NCI-H1417 treated with DMSO at 0.1 percent for 48 hours (cell line): Measurements from ENCODE around the gene GRIN2C.

Experiments used
- DNase-seq: peaks from one replicate; lab custom pipeline; 2025; lab: John Stamatoyannopoulos, UW

Gene GRIN2C

DNA sequence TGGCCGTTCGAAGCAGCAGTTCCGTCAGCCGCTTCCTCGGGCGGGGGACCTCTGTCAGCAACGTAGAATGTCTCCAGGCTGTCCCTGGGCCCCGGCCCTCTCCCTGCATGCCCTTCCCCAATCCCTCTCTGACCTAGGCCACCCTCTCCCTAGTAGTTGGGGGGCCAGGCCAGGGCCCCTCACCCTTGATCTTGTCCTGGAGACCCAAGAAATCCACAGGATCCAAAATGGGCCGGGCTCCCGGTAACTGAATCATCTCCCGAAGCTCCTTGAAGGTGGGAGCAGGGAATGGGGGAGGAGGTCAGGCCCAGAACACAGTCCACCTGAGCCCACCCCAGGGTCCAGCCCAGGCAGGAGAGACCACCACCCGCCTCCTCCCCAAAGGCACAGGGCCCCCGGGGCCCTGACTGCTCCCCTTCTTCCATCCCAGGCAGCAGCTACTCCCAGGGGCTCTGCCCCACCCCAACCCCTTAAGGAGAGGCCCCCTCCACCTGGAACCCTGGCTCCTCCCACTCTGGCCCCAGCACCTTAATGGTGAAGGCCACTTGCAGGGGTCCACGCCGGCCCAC lies 4.7 kb upstream of the GRIN2C start:
- no peak for DNase-seq

DNA sequence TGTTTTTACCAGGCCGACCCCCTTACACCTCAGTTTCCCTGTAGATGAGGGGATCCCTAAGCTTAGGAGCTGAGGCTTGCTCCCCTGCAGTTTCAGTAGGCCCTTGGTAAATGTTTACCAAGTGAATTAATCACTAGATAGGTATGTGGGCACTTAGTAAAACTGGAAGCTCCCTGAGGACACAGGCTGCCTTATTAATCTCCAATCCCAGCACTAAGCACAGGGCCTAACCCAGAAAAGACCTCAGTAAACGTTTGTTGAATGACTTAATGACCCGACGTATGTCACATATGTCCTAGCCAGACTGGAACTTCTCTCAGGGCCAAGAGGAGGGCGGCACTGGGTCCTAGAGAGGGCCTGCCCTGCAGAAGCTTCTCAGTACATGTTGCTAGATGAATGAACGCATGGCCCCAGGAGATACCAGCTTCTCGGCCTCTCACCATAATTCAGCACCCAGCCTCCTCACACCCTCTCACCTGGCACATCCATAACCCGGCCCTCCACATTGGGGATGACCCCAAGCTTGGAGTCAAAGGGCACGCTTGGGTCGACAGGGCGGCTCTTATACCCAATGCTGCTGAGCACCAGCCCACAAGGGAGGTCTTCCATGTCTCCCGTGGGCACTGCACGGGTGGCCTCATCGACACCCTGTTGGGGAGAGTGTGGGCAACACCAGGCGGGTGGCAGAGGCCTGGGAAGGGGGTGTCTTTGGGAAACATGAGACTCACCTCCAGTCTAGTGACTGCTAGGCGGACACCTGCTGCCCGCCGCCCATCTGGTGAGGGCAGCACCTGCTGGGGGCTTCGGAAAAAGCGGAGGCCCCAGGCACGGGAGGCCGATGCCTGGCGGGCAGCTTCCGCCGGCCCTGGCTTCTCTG lies 4.0 kb upstream of the GRIN2C start:
- DNase-seq = no peak

DNA sequence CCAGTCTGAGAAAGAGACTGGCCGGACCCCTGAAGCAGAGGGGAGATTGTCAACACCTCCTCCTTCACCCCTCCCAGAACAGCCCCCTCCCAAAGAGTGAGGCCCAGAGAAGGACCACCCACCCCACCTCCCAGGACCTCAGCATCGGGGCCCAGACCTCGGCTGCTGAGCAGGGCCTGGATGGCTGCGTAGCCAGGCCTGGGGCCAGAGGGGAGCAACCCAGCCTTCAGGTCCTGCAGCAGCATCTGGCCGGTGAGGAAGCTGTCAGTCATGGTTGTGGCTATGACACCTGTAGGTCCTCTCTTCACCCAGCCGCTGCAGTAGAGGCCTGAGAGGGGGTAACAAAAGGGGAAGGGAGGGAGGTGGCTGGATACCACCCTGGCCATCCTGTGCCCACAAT lies 3.2 kb upstream of the GRIN2C start:
- DNase-seq = no peak

DNA sequence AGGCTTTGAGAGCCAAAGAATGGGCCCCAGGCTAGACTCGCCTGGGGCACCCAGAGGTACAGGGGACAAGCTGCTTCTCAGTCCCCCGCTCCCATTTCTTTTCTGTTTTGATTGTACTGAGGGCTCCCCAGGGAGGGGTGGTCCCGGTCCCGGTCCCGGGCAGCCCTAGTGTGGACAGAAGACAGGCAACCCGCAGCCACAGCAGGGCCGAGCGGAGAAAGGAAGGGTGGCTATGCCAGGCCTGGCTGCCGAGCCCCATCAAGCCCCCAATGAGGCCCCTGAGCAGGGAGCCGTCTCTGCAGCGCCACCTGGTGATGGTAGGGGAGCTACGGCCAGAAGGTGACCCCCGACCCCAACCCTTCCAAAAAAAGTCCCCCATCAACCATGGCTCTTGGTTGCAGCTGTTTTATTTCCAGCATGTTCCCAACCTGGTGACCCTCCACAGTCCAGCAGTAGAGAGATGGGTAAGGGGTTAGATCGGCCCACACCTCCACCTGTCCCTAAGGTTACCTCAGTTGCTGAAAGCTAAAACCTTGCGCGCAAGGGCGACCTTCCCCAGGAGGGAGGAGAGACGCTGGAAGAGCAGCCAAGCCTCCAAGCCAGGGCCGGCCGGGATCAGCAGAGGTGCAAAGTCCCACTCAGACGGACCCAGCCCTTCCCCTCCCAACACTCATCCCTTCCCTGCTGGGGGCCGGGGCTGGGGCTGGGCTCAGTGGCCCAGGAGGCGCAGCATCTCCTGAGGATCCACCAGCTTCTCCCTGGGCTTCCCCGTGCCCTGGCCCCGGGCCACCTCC lies 2.6 kb upstream of the GRIN2C start:
- no peak for DNase-seq

DNA sequence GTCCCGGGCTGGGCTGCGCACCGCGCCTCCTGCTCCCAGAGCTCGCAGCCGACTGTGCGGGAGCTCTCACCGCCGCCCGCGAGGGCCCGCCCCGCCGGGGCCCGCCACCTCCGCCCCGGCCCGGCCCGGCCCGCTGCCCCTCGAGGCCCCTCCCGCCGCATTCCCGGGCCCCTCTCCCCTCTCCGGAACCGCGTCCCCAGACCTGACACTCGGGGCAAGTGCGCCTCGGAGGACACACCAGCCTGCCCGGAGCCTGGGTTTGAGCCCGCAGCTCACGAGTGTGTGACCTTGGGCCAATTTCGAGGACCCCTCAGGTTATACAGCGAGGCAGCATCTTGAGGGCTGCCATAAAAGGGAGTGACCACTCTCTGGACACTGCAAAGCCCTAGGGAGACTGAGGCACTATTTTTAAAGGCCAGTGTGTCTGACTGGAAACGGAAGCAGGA lies 2.0 kb upstream of the GRIN2C start:
- DNase-seq = no peak

DNA sequence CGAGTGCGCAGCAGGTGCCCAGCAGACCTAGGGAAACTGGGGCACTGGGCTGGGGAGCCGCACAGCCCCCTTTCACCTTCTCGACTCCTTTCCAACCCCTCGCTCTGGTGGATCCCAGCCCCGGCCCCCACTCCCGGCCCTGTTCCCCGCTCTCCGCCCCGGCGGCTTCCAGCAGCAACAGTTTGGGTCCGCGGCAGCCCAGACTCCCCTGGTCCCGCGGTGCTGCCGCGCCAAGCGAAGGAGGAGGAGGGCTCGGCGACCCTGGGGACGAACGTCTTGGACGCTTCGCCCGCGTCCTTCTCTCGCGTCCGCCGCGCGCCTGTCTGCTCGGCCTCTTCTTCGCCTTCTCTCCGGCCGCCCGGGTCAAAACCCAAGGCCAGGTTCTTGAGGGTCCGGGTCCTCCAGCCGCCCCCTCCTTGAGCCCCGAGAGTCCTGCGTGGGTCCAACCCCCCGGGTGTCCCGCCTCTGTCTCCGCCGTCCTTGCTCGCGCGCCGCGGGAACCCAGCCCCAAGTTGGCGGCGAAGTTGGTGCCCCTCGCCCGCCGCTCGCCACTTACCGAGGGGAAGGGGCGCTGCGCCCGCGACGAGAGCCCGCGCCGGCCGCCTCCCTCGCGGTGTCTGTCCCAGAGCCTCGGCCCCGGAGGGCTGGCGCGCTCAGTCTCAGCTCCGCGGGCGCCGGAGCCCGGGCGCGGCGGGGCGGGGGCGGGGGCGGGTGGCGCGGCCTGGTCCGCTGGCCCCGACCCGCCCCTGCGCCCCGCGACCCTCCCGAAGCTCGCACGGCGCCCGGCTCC lies 1.4 kb upstream of the GRIN2C start:
- DNase-seq = no peak

DNA sequence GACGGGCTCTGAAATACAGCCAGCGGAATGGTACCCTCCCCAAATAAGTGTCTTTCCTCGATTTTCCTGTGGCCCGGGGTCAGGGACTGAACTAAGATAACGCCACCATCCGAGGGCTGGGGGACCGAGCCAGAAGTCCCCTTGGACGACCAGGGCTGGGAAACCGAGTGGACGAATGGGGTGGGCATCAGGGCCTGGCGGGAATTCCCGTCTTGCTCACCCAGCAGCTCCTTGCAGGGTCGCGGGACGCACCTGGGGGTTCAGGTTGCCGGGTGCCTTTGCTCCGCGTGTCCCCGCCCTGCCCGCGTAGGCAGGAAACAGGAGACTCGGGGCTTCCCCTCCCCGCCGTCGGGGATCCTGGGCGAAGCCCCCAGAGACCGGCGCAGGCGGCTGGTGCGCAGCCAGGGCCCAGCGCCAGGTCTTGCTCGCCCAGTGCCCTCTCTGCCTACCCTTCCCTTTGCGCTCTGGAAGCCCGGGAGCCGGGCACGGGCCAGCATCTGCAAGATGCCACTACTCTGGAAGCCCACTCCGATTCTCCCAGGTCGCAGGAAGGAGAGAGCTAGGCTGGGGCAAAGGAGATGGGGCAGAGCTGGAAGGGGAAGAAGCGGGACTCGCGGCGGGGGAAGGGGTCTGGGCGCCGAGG lies 665 bp upstream of the GRIN2C start:
- no peak for DNase-seq

DNA sequence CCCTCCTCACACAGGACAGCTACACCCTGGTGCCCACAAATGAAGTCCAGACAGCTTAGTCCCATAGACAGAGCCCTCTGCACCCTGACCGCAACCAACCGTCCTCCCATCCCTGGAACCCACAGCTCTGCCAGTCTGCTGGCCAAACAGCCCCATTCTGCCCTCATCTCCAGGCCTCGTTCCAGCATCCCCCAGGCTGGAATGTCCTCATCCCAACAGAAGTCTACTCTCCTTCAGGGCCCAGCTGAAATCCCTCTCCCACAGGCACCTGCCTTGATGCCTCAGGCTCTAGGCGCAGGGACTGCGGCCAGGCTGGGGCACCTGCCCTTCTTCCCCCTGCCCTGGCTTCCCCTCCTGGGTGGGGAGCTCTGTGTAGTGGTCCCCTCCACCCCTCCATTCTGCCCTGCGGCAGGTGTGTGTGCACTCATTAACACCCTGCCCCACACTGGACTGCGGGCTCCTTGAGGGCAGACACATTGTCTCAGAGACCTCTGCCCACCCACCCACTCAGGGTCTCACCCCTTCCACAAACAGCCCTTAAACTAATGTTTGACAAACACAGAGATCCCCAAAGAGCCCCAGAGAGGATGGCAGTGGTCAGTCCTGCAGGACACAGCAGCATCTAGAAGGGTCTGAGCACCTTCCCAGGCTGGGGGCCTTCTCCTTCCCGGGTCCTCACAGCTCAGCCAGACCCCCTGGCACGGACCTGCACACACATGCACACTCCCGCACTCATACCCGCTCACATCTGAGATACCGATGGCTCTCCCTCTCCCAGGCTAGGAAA lies 820 bp downstream of the GRIN2C start:
- no peak for DNase-seq

DNA sequence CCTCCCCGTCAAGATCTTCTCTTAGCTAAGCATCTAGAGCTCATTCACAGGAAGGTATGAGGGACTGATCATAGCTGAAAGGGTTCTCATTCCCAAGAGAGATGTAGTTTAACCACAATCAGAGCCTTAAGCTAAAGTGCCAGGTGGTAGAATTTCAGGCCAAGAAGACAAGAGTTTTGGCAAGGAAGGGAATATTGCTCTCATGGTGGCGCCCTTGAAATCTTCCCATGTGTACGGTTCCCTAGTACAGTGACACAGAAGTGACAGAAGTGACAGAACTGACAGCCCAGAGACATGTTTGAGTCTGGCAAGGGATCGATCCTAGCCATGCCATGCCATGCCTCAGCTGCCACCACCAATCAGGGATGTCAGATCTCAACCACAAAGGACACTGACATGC lies 2.5 kb downstream of the GRIN2C start:
- DNase-seq = no peak

DNA sequence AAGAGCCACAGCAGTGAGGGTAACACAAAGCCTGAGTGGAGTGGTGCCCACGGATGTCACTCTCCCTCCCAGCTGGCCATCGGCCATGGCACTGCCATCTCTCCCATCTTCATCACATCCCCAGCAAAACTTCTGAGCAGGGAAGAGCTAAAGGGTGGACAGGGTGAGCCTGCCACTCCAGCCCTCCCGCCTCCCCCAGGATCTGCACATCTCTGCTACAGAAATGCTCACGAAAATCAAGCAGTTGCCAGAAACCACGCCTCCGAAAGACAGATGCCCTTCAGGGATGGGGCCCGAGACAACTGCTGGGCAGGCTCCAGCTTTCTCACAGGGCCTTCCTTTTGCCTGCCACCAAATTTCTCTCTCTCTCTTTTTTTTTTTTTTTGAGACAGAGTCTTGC lies 3.6 kb downstream of the GRIN2C start:
- no peak for DNase-seq

DNA sequence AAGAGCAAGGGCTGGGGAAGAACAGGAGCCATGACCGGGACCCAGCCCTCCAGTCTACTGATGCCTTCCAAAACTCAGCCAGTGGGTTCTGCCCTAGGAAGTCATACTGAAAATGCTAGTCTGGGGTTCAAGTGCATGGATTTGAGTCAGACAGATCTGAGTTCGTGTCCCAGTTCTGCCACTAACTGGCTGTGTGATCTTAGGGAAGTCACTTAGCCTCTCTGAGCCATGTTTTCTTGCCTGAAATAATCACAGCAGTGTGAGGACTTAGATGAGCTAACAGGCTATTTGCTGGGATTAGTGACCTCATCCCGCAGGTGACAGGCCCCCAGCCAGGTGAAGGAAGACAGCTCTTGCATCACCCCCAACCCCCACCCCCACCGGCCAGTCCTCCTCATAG lies 4.4 kb downstream of the GRIN2C start:
- no peak for DNase-seq

- no peak for DNase-seq
Measured at GRCh38 chr17:74854792-74855191, 4.9 kb downstream of the GRIN2C start.

DNA sequence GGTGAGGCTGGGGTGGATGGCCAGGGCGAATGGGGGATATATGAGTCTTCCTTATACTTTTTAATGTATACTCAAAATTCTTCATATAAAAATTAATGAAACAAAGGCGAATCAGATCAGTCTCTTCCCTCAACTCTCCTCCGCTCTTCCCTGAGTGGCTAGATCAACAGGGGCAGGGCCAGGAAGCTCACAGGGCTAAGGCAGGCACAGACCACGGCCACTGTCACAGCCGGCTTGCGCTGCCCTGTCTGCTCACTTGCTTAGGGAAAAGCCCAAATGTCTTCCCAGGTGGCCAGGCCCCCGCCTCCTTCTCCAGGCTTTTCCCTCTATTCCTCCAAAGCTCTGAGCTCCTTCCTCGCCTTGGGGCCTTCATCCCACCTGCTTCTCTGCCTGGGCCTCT lies 6.0 kb downstream of the GRIN2C start:
- no peak for DNase-seq

DNA sequence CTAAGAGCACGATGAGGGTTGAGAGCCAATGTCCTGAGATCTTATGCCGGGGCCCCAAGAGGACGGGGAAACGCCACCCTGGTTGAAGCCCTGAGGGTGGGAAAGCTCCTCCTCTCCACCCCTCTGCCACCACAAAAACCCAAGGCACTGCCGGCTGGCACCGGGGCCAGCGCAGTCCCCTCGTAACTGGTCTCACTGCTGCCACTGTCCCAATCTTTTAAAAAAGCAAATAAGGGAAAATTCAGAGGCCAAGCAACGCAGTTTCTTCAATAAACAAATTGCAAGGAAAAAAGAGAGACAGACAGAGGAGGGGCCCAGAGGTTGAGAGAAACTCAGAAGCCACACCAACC lies 6.7 kb downstream of the GRIN2C start:
- no peak for DNase-seq

GRCh38 chr17:74852237-74853047 lies 7.2 kb downstream of the GRIN2C start:
- peak; percentile 65 for DNase-seq

GRCh38 chr17:74851612-74852236 lies 8.0 kb downstream of the GRIN2C start:
- DNase-seq = peak; percentile 17

GRCh38 chr17:74850914-74851313 lies 8.8 kb downstream of the GRIN2C start:
- DNase-seq = no peak

GRCh38 chr17:74850310-74850709 lies 9.4 kb downstream of the GRIN2C start:
- DNase-seq = no peak

DNA sequence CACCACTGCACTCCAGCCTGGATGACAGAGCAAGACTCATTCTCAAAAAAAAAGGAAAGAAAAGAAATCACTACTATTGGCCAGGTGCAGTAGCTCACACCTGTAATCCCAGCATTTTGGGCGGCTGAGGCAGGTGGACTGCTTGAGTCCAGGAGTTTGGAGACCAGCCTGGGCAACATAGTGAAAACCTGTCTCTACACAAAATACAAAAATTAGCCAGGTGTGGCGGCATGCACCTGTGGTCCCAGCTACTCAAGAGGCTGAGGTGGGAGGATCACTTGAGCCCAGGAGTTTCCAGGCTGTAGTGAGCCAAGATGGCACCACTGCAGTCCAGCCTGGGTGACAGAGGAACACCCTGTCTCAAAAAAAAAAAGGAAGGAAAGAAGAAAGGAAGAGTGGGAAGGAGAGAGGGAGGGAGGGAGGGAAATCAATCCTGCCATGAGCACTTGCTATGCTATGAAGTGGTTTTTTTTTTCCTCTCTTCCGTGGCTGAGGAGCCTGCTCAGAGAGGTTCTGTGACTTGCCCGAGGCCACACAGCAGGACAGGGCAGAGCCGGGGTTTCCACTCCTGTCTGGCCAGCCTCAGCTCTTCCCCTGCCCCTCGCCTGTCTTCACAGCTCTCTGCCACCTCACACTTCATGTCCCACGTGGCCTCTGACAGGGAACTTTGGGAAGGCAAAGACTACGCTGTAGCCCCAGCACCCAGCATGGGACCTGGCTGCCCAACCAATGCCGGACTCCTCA lies 10.9 kb downstream of the GRIN2C start:
- DNase-seq = no peak
